NOMO-1 (cell line): ENCODE measurements around the gene ESYT2.
"Not testable (repeated sequence)": the region's sequence is repeated elsewhere in the genome, so short reads cannot be mapped to it uniquely, and the experiment has no call there.

ENCODE experiments used
- DNase-seq, 2 experiments: peaks; one replicate each; lab custom pipeline; 2025; ENCODE audit not compliant: unreplicated experiment in 2 of 2; lab: John Stamatoyannopoulos, UW

Gene ESYT2, protein sequence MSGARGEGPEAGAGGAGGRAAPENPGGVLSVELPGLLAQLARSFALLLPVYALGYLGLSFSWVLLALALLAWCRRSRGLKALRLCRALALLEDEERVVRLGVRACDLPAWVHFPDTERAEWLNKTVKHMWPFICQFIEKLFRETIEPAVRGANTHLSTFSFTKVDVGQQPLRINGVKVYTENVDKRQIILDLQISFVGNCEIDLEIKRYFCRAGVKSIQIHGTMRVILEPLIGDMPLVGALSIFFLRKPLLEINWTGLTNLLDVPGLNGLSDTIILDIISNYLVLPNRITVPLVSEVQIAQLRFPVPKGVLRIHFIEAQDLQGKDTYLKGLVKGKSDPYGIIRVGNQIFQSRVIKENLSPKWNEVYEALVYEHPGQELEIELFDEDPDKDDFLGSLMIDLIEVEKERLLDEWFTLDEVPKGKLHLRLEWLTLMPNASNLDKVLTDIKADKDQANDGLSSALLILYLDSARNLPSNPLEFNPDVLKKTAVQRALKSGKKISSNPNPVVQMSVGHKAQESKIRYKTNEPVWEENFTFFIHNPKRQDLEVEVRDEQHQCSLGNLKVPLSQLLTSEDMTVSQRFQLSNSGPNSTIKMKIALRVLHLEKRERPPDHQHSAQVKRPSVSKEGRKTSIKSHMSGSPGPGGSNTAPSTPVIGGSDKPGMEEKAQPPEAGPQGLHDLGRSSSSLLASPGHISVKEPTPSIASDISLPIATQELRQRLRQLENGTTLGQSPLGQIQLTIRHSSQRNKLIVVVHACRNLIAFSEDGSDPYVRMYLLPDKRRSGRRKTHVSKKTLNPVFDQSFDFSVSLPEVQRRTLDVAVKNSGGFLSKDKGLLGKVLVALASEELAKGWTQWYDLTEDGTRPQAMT

DNA sequence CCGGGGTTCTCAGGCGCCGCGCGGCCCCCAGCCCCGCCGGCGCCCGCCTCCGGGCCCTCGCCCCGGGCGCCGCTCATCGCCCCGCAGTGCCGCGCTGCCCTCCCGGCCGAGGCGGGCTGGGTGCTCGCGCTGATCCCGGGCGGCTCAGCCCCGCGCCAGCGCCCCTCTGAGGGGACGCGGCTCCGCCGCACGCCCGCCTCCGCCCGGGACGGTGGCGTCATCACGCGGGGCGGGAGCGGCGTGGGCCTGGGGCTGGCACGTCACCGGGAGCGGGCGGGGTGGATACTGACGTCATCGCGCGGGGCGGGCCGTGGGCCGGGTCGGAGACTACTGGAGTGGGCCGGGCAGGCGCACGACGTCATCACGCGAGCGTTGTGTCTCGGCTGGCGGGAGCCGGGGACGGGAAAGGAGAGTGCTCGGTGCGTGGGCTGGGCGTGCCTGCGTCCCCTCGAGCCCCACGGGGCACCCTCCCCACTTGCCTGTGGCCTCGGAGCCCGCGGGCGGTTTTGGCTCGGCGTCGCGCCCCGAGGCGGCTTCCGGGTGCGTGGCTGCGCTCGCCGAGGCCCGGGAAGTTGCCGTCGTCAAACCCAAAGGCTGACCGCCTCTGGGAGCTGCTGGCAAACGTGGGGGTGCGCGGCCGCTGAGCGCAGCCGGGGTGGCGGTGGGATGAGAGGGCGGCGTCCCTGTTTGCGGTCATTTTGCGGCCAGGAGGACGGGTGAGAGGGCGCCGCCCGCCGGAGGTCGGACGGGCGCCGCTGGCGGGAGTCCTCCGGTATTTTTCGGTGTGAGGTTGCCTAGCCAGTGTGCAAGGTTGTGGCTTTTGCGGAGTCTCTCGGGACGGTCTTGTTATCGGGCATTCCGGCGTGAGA is at the start of gene ESYT2:
ESYT2 (minus strand) TSS at position 168 of the 869 bp plus-strand sequence; CDS start at position 77, 91 bp downstream.
- peak; percentile 63 to 83 for DNase-seq

- DNase-seq, result not testable (repeated sequence)
These were observed 49.1 kb upstream of the ESYT2 start for GRCh38 chr7:158878151-158879079.

DNA sequence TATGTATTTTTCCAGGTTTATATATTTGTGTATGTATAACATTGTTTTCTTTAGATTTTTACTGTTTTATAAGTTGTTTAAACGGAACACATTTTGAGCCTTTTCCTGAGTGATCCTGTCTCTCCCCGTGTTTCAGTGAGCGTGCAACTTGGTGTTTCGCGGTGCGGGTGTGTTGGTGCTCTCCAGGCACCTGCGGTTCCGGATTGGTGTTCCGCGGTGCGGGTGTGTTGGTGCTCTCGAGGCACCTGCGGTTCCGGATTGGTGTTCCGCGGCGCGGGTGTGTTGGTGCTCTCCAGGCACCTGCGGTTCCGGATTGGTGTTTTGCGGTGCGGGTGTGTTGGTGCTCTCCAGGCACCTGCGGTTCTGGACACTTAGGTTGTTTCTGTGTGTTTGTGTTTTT is 47.7 kb upstream of the ESYT2 start:
- no peak for DNase-seq

- no peak for DNase-seq
These were observed 40.6 kb upstream of the ESYT2 start for GRCh38 chr7:158869876-158870275.

DNA sequence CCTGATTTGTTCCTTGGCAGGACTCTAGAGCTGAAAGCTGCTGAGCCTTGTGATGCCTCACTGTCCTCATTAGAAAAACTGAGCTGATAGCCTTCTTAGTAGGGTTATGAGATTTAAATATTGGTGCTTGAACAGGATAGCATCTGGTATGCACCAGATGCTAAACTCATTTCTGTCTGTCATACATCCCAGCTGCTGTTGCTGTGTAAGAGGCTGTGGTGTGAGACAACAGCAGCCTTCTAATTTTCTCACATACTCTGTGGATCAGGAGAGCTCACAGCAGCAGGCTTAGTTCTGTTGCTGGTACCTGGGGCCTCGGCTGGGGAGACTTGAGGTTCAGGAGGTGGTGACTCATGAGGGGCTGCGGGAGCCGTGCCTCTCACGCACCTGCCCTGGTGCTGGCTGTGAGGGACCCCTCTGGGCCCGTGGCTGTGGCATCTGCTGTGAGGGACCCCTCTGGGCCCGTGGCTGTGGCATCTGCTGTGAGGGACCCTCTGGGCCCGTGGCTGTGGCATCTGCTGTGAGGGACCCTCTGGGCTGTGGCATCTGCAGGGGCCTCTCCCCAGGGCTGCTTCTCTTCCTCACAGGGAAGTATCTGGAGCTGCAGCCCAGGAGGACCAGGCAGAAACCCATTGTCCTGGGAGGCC is 39.6 kb upstream of the ESYT2 start:
- no peak for DNase-seq

GRCh38 chr7:158867214-158867984 is 38.1 kb upstream of the ESYT2 start:
- DNase-seq, result no peak

- DNase-seq, result no peak
These were observed 36.7 kb upstream of the ESYT2 start for GRCh38 chr7:158865977-158866376.

GRCh38 chr7:158865462-158865922 is 36.2 kb upstream of the ESYT2 start:
- peak; percentile 22 to 33 for DNase-seq

GRCh38 chr7:158864833-158865232 is 35.5 kb upstream of the ESYT2 start:
- no peak for DNase-seq

- DNase-seq, result no peak
These were observed 35.2 kb upstream of the ESYT2 start for GRCh38 chr7:158864507-158864820.

DNA sequence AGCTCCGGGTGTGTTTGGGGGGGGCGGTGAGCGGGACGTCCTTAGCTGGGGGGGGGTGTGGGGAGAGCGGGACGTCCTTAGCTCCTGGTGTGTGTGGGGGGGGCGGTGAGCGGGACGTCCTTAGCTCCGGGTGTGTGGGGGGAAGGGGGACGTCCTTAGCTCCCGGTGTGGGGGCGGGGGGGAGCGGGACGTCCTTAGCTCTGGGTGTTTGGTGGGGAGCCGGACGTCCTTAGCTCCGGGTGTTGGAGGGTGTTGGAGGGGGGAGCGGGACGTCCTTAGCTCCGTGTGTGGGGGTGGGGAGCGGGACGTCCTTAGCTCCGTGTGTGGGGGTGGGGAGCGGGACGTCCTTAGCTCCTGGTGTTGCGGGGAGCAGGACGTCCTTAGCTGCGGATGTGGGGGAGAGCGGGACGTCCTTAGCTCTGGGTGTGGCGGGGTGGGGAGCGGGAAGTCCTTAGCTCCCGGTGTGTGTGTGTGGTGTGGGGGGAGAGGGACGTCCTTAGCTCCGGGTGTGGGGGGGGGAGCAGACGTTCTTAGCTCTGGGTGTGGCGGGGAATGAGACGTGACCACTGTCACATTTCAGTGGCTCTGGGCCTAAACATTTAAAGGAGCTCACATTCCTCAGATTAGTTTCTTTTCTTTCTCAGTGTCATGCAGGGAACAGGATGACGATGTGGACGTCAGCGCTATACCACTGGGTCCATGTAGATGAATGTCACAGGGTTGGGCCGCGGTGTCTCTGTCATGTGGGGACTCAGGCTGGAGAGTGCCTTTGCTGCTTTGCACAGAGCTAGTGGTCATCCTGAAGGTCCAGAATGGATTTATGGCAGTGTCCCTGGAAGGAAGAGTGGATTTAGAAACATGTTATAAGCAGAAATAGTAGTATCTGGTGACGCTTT is 34.5 kb upstream of the ESYT2 start:
- no peak for DNase-seq

DNA sequence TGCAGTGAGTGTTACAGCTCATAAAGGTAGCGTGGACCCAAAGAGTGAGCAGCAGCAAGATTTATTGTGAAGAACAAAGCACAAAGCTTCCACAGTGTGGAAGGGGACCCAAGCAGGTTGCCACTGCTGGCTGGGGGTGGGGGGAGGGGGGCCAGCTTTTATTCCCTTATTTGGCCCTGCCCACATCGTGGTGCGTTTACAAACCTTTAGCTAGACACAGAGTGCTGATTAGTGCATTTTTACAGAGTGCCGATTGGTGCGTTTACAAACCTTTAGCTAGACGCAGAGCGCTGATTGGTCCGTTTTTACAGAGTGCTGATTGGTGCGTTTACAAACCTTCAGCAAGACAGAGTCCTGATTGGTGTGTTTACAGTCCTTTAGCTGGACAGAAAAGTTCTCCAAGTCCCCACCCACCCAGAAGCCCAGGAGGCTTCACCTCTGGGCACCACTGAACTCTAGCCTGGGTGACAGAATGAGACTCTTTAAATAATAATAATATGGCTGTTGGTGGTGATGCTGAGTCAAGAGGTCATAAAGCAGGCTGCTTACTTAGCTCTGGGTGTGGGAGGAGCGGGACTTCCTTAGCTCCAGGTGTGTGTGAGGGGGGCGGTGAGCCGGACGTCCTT is 33.8 kb upstream of the ESYT2 start:
- not testable (repeated sequence) for DNase-seq

GRCh38 chr7:158861936-158862704 is 32.8 kb upstream of the ESYT2 start:
- DNase-seq, result no peak

GRCh38 chr7:158861004-158861787 is 31.9 kb upstream of the ESYT2 start:
- DNase-seq, result no peak

GRCh38 chr7:158860394-158860793 is 31.1 kb upstream of the ESYT2 start:
- DNase-seq, result no peak
